NCI-H2196 (cell line): Measurements from ENCODE around the gene TMEM184B.

ENCODE experiments used
- DNase-seq: peaks from one replicate; lab custom pipeline; 2025; ENCODE audit not compliant: unreplicated experiment; lab: John Stamatoyannopoulos, UW

Gene TMEM184B

GRCh38 chr22:38282397-38282796 is 9.6 kb upstream of the TMEM184B start:
- DNase-seq: no peak

DNA sequence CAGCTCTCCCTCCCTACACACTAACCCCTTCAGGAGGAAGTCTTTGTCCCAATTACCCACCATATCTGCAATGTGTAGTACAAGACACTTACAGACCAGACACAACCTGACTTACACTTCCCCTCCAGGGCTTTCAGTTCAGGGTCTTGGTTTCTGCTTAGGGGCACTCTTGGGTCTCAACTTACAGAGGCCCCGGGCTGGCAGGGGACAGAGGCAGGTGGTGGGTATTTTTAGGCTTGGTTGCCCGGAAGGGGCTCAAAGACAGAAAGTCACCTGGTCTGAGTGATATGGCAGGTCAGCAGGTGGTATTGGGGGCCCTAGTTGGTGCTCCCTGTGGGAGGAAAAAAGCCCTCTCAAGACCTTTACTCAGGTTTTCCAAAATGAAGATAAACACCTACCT is 3.4 kb upstream of the TMEM184B start:
- no peak for DNase-seq

DNA sequence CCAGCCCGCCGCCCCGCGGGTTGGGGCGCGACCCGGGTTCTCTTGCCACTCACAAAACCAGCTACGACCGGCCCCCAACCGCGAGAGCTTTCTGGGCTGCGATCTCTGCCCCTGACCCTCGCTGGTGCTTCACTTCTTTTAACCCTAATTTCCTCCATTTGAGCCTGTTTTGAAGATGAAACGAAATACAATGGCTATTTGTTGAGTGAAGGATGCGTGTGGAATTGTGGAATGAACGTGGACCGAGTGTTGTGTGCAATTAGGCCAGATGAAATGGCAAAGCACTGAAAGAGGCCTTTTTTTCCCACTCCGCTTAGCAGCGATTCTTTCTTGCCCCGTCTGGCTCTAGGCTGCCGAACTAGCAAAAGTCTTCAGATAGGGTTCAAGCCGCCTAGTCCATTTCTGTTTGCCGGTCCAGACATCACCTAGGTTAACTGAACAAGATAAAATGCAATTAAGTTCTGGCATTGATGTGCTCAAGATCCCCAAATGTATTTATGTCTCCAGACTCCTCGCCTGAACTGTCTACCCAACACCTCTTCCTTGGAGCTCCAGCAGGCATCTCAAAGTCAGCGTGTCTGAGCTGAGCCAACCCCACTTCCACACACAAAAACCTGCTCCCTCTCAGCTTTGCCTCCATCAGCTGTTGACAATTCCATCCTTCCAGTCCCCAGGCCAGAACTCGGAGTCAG is 471 bp upstream of the TMEM184B start:
- no peak for DNase-seq

DNA sequence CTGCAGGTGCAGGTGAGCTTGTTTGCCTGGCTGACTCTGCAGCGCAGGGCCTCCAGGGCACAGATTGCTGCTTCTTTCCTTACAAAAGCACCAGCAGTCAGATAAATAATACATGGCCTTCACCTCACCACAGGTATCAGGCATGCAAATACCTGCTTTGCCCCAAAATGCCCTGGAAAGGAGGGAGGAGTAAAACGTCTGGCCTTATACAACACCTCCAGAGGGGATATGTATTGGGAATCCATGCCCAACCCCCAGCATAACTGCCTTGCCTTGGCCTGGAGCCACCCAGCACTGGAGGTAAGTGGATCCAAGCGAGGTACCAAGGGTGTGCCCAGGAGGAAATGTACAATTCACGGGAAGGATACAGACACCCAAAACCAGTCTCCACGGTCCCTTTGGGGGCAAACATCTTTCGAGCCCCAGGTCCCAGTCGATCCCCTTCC is 860 bp downstream of the TMEM184B start:
- no peak for DNase-seq

DNA sequence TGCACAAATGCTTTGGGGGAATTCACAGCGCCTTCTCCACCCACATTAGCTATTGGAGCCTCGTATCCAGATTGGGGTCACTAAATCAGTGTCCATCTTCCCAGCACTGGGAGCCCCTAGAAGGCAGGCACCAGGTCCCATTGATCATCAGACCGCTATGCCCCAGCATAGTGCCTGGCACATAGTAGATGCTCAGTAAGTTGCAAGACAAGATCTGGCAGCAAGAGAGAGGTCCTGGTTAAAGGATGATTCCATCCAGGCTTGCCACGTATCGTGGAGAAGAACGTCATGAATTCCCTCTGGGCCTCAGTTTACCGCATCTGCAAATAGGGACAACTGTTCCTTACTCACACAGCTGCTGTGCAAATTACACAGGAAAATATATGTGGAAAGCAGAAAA is 1.7 kb downstream of the TMEM184B start:
- DNase-seq: no peak

- DNase-seq: no peak
These were observed 2.5 kb downstream of the TMEM184B start for GRCh38 chr22:38270091-38270992.

GRCh38 chr22:38269466-38269865 is 3.3 kb downstream of the TMEM184B start:
- no peak for DNase-seq

GRCh38 chr22:38267086-38267485 is 5.7 kb downstream of the TMEM184B start:
- DNase-seq: no peak

DNA sequence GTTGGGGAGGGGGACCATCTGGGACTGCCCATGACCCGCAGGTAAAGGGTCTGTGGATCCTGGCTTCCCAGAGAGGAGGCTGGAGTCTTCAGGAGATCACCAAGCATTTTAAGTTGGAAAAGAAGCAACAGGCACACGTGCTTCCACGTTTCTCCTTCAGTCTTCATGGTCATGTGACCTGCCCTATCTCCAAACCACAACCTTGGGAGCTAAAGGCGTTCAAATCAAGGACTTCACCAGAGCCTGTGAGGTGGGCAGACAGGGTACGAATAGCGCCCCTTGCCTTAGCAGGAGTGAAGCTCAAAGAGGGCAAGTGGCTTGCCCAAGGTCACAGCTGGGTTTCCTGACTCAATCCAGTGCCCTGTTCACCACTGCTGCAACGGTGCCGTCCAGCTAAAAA is 6.7 kb downstream of the TMEM184B start:
- no peak for DNase-seq

DNA sequence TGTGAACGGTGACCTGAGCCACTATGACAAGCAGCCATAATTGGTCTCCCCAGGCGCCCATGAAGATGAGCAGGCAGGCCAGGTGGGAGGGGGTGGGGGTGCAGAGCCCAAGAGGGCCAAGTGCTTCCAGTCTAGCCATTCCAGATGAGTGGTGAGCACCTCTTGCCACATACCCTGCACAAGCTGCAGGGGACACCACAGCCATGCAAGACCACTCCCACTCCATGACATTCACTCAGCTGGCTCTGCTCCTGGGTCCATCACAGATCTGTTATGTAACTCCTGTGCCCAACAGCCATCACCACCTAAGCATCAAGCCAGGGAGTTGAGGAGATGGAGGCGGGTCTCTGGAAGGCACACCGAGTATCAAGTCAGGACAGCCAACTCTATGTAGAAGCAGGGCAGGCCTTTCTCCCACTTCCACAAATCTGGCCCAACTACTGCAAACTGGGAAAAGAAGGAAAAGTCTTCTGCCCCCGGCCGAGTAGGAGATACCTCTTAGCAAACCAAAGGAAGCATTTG is 8.4 kb downstream of the TMEM184B start:
- no peak for DNase-seq

- DNase-seq: no peak
These were observed 10.6 kb downstream of the TMEM184B start for GRCh38 chr22:38262051-38262795.

- DNase-seq: no peak
These were observed 11.8 kb downstream of the TMEM184B start for GRCh38 chr22:38260761-38261681.

DNA sequence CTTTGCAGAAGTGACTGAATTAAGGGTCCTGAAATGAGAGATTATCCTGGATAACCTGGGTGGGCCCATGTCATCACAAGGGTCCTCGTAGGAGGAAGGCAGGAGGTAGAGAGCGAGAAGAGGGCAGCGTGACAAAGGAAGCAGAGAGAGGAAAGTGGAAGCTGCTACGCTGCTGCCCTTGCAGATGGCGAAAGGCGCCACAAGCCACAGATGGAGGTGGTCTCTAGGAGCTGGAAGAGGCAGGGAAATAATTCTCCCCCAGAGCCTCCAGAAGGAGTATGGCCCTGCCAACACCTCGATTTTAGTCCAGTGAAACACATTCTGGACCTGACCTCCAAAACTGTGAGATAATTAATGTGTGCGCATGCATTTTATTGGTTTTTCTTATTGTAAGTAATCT is 13.4 kb downstream of the TMEM184B start:
- no peak for DNase-seq

- no peak for DNase-seq
These were observed 13.9 kb downstream of the TMEM184B start for GRCh38 chr22:38258895-38259294.

DNA sequence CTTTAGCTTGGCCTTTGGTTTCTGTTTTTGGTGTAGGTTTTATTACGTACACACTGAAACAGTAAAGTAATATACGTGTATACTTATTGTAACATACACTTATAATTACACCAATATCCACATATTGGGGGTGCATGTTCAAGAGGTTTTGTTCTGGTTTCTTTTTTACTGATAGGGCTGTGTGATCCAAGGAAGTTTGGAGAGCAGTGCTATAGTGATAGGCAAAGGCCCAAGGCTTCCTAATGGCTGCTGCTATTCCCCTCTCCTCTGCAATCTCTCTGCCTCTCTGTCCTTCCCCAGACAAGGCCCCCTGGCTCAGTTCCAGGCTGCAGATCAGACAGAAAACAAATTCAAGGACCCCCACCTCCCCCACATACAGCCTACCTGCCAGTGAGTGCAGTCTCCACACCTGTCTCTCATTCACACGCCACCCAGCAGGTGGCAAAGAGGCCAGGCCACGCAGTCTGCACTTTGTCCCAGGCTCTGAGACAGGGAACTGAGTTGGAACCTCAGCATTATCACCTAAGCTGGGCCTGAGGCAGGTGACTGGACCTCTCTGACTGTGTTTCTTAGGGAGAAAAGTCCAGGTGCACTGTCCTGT is 15.1 kb downstream of the TMEM184B start:
- DNase-seq: no peak

- no peak for DNase-seq
These were observed 15.6 kb downstream of the TMEM184B start for GRCh38 chr22:38257181-38257580.

GRCh38 chr22:38255697-38256096 is 17.1 kb downstream of the TMEM184B start:
- no peak for DNase-seq

DNA sequence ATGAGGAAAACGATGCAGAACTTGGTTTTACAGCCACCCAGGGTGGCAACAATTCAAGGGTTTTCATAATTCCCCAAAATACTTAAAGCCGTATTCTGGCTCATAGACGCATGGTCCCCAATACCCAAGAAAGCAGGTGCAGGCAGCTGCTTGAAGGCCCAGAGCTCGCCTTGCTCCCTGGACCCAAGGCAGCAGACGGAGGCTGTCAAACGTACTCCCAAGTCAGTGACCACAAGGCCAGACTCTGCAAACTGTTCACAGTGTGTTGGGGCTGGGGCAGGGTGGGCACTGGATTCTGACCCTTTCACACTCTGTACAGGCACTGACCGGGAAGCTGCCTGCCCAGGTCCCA is 21.5 kb downstream of the TMEM184B start:
- DNase-seq: no peak

GRCh38 chr22:38250643-38251340 is 22.0 kb downstream of the TMEM184B start:
- DNase-seq: no peak
